RWPE2 (cell line): ENCODE measurements around the gene LIN28A.

Experiments used
- ATAC-seq: fragments of 200-7000 bp; cut with Tn5 transposase; 3 replicates; pipeline ENCODE4 v1.9.1; 2021; ENCODE audit warnings: low read depth
- DNase-seq: peaks from one replicate; pipeline ENCODE4 v3.0.0-alpha.2; 2020; ENCODE audit warnings: low spot score
- H3K27ac ChIP-seq: fragments of 450-650 bp; 2 replicates; pipeline ENCODE4 v1.5.1; 2017; ENCODE audit warnings: mild to moderate bottlenecking; ENCODE audit not compliant: poor library complexity, severe bottlenecking
- H3K27me3 ChIP-seq: fragments of 250-450 bp; sonication (Bioruptor Pico); 2 replicates; pipeline ENCODE4 v1.5.1; 2021; ENCODE audit warnings: mild to moderate bottlenecking, moderate library complexity; ENCODE audit not compliant: insufficient read depth, poor library complexity, severe bottlenecking
- H3K36me3 ChIP-seq: fragments of 250-450 bp; sonication (Bioruptor Pico); 2 replicates; pipeline ENCODE4 v1.5.1; 2020; ENCODE audit warnings: low read depth, mild to moderate bottlenecking, moderate library complexity
- H3K4me1 ChIP-seq: fragments of 250-450 bp; sonication (Bioruptor Pico); 2 replicates; pipeline ENCODE4 v1.5.1; 2021; ENCODE audit warnings: mild to moderate bottlenecking, moderate library complexity; ENCODE audit not compliant: insufficient read depth, poor library complexity, severe bottlenecking
- H3K4me3 ChIP-seq: fragments of 250-450 bp; sonication (Bioruptor Pico); 2 replicates; pipeline ENCODE4 v1.5.1; 2021; ENCODE audit warnings: mild to moderate bottlenecking, moderate library complexity; ENCODE audit not compliant: severe bottlenecking
- H3K9me3 ChIP-seq: fragments of 250-450 bp; sonication (Bioruptor Pico); 2 replicates; pipeline ENCODE4 v1.5.1; 2021; ENCODE audit warnings: mild to moderate bottlenecking, moderate library complexity; ENCODE audit not compliant: severe bottlenecking
- CTCF ChIP-seq: fragments of 450-650 bp; IDR thresholded peaks from one replicate; pipeline ENCODE4 v1.5.1; 2017; ENCODE audit warnings: mild to moderate bottlenecking, moderate library complexity; ENCODE audit not compliant: poor library complexity, severe bottlenecking

The LIN28A gene

GRCh38 chr1:26432793-26433192 lies 22.2 kb downstream of the LIN28A start:
- Histone ChIP-seq H3K4me1 (peaks cover 5% of the 10 kb centered on the region), H3K4me3 (peak overlapping the region; percentile 46), H3K36me3 (peaks cover 32% of the 10 kb centered on the region), H3K27ac (peak overlapping the region; percentile 30), H3K9me3 (no peaks in the 10 kb centered on the region), H3K27me3 (no peaks in the 10 kb centered on the region)
- TF ChIP-seq CTCF = no peak
- no peak for DNase-seq
- no peak for ATAC-seq

- Histone ChIP-seq H3K4me3 (no peak overlapping the region), H3K9me3 (no peaks in the 10 kb centered on the region), H3K27me3 (no peaks in the 10 kb centered on the region), H3K4me1 (peaks cover 5% of the 10 kb centered on the region), H3K36me3 (peaks cover 47% of the 10 kb centered on the region), H3K27ac (no peak overlapping the region)
- DNase-seq (no peak), ATAC-seq (no peak)
- TF ChIP-seq CTCF = no peak
These were observed 23.6 kb downstream of the LIN28A start for GRCh38 chr1:26434161-26434752.

GRCh38 chr1:26438041-26438440 lies 27.4 kb downstream of the LIN28A start:
- no peak for TF ChIP-seq CTCF

GRCh38 chr1:26440259-26440658 lies 29.6 kb downstream of the LIN28A start:
- H3K4me3 ChIP-seq = no peak overlapping the region

More at GRCh38 chr1:26438041-26438440, 27.4 kb downstream of the LIN28A start:
- peaks cover 77% of the 10 kb centered on the region for H3K36me3 ChIP-seq
- H3K9me3 ChIP-seq = no peaks in the 10 kb centered on the region
- H3K4me3 ChIP-seq = no peak overlapping the region
- ATAC-seq = no peak
- H3K27me3 ChIP-seq = no peaks in the 10 kb centered on the region
- DNase-seq = no peak
- no peak overlapping the region for H3K27ac ChIP-seq
- H3K4me1 ChIP-seq = no peaks in the 10 kb centered on the region

More at GRCh38 chr1:26440259-26440658, 29.6 kb downstream of the LIN28A start:
- DNase-seq (no peak), ATAC-seq (no peak)
- Histone ChIP-seq H3K27me3 (no peaks in the 10 kb centered on the region), H3K36me3 (peaks cover 87% of the 10 kb centered on the region), H3K9me3 (no peaks in the 10 kb centered on the region), H3K27ac (no peak overlapping the region), H3K4me1 (no peaks in the 10 kb centered on the region)
- no peak for TF ChIP-seq CTCF
